HG02973 (cell line): Measurements from ENCODE around the gene PPARA.
"Not testable (repeated sequence)": the region's sequence is repeated elsewhere in the genome, so short reads cannot be mapped to it uniquely, and the experiment has no call there.

Experiments
- ATAC-seq: cut with Tn5 transposase; IDR thresholded peaks from one replicate; pipeline ENCODE4 v1.9.1; 2021; ENCODE audit warnings: moderate library complexity; ENCODE audit not compliant: unreplicated experiment

The PPARA gene

GRCh38 chr22:46240506-46240905 lies 90.2 kb downstream of the PPARA start:
- ATAC-seq, result no peak

- no peak for ATAC-seq
Measured at GRCh38 chr22:46240907-46241306, 90.6 kb downstream of the PPARA start.

- no peak for ATAC-seq
Measured at GRCh38 chr22:46241396-46242007, 91.2 kb downstream of the PPARA start.

GRCh38 chr22:46242076-46242475 lies 91.8 kb downstream of the PPARA start:
- no peak for ATAC-seq

- ATAC-seq, result no peak
Measured at GRCh38 chr22:46244771-46245170, 94.4 kb downstream of the PPARA start.

GRCh38 chr22:46245511-46245910 lies 95.2 kb downstream of the PPARA start:
- ATAC-seq, result no peak

- no peak for ATAC-seq
Measured at GRCh38 chr22:46246178-46246577, 95.9 kb downstream of the PPARA start.

- ATAC-seq, result no peak
Measured at GRCh38 chr22:46247443-46247975, 97.2 kb downstream of the PPARA start.

- ATAC-seq, result peak; percentile 77
Measured at GRCh38 chr22:46250035-46250782, 99.9 kb downstream of the PPARA start, which contains the start of gene CDPF1. CDPF1 (minus strand) TSS chr22:46250293; CDS start chr22:46248284, 2,009 bp downstream.

- peak; percentile 15 for ATAC-seq
Measured at GRCh38 chr22:46250783-46251125, 100.4 kb downstream of the PPARA start.

- no peak for ATAC-seq
Measured at GRCh38 chr22:46251266-46251665, 100.9 kb downstream of the PPARA start.

- no peak for ATAC-seq
Measured at GRCh38 chr22:46251816-46252380, 101.6 kb downstream of the PPARA start.

GRCh38 chr22:46256358-46256958 lies 106.1 kb downstream of the PPARA start:
- ATAC-seq, result no peak

GRCh38 chr22:46259374-46259773 lies 109.0 kb downstream of the PPARA start:
- ATAC-seq, result no peak

GRCh38 chr22:46260038-46260437 lies 109.7 kb downstream of the PPARA start:
- no peak for ATAC-seq

- no peak for ATAC-seq
Measured at GRCh38 chr22:46262449-46263215, 112.3 kb downstream of the PPARA start.

- no peak for ATAC-seq
Measured at GRCh38 chr22:46263216-46263590, 112.9 kb downstream of the PPARA start, which contains the start of gene PKDREJ. PKDREJ (minus strand) TSS chr22:46263343; CDS start chr22:46263322, 21 bp downstream.

GRCh38 chr22:46264520-46264919 lies 114.2 kb downstream of the PPARA start:
- not testable (repeated sequence) for ATAC-seq

- ATAC-seq, result not testable (repeated sequence)
Measured at GRCh38 chr22:46265627-46266026, 115.3 kb downstream of the PPARA start.

GRCh38 chr22:46267431-46268279 lies 117.3 kb downstream of the PPARA start, which contains the start of gene TTC38:
TTC38 (plus strand) TSS chr22:46268008; CDS start chr22:46268040, 32 bp downstream.
- peak; percentile 67 for ATAC-seq
